Liver (tissue), 3 donors: ENCODE data around the gene FAM83D.

Experiments
- GABPA ChIP-seq, 2 donors: IDR thresholded peaks in 1 of 2; conservative IDR thresholded peaks in 1 of 2; 2 replicates each; pipeline ENCODE4 v1.6.1; 2016; ENCODE audit warnings: antibody characterized with exemption in 2 of 2, mild to moderate bottlenecking in 1 of 2, moderate library complexity in 1 of 2
- JUND ChIP-seq, 2 donors: IDR thresholded peaks; 2 replicates each; pipeline ENCODE4 v1.6.1; 2016; ENCODE audit warnings: antibody characterized with exemption in 2 of 2
- RAD21 ChIP-seq, 2 donors: IDR thresholded peaks; 2 replicates each; pipeline ENCODE4 v1.6.1; 2016; ENCODE audit warnings: antibody characterized with exemption in 2 of 2, mild to moderate bottlenecking in 2 of 2
- TAF1 ChIP-seq: conservative IDR thresholded peaks from 2 replicates; pipeline ENCODE4 v1.6.1; 2016; ENCODE audit warnings: antibody characterized with exemption, mild to moderate bottlenecking
- TF ChIP-seq, protein P1 (sequence below): fragments of 150-350 bp; IDR thresholded peaks from 2 replicates; pipeline ENCODE4 v1.5.1; 2017; ENCODE audit warnings: improper control_type of control experiment, low read depth, low read length; ENCODE audit not compliant: missing input control
- donor health status: healthy.
- donor health status: healthy.

DNA sequence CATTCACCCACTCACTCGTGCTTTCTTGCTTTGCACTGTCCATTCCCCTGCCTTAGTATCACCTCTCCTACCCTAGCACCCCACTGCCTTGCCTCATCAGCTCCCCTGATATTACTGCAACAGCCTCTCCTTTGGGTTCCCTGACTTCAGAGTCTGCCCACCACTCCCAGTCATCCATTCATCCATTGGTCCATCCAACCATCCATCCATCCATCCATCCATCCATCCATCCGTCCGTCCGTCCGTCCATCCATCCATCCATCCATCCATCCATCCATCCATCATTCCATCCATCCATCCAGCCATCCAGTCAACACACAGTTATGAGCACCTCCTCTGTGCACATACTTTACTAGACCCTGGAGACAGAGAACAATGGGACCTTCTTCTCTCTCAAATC, 22.9 kb upstream of the FAM83D start:
- TF ChIP-seq GABPA (IDR thresholded peaks at IDR 0.05 in 1 of 2, conservative IDR thresholded peaks at IDR 0.05 in 1 of 2) (no peak), JUND (IDR thresholded peaks at IDR 0.05) (no peak), RAD21 (IDR thresholded peaks at IDR 0.05) (no peak), TAF1 (no peak)
- TF ChIP-seq, protein P1, sequence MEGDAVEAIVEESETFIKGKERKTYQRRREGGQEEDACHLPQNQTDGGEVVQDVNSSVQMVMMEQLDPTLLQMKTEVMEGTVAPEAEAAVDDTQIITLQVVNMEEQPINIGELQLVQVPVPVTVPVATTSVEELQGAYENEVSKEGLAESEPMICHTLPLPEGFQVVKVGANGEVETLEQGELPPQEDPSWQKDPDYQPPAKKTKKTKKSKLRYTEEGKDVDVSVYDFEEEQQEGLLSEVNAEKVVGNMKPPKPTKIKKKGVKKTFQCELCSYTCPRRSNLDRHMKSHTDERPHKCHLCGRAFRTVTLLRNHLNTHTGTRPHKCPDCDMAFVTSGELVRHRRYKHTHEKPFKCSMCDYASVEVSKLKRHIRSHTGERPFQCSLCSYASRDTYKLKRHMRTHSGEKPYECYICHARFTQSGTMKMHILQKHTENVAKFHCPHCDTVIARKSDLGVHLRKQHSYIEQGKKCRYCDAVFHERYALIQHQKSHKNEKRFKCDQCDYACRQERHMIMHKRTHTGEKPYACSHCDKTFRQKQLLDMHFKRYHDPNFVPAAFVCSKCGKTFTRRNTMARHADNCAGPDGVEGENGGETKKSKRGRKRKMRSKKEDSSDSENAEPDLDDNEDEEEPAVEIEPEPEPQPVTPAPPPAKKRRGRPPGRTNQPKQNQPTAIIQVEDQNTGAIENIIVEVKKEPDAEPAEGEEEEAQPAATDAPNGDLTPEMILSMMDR = no peak
